ENCODE results near the gene ASNSD1.

The ASNSD1 gene

GRCh38 chr2:189618197-189618596, 43.1 kb upstream of the ASNSD1 start:
- Histone ChIP-seq H3K4me2 (ENCODE audit: insufficient read depth, low read length, poor library complexity, severe bottlenecking) (no peak overlapping the region), H4K91ac (ENCODE audit: low read depth, low read length, poor library complexity) (no peak overlapping the region), H3K18ac (ENCODE audit: low read length) (no peak overlapping the region), H3K14ac (ENCODE audit: low read length) (no peak overlapping the region), H3K9ac (ENCODE audit: low read depth, low read length, poor library complexity) (no peak overlapping the region), H2BK12ac (ENCODE audit: low read length) (no peak overlapping the region), H3K4me1 (ENCODE audit: control insufficient read depth in 2 of 2, insufficient read depth in 1 of 2, low read depth in 1 of 2, low read length in 2 of 2) (no peaks in the 10 kb centered on the region), H2BK15ac (ENCODE audit: low read length) (no peak overlapping the region), H2AFZ (ENCODE audit: low read length) (no peak overlapping the region), H3K23ac (ENCODE audit: low read depth, low read length, poor library complexity) (no peak overlapping the region), H3K9me3 (replicated peaks in 1 of 2; ENCODE audit: control insufficient read depth in 2 of 2, insufficient read depth in 1 of 2, low read depth in 1 of 2, low read length in 2 of 2) (no peaks in the 10 kb centered on the region), H2AK5ac (ENCODE audit: low read depth, low read length) (no peak overlapping the region), H3K27ac (replicated peaks; ENCODE audit: low read length) (no peak overlapping the region), H3K4me3 (ENCODE audit: low read length in 2 of 2) (no peak overlapping the region), H2BK120ac (ENCODE audit: low read depth, low read length) (no peak overlapping the region), H3K36me3 (replicated peaks in 1 of 2; ENCODE audit: control insufficient read depth in 2 of 2, insufficient read depth in 2 of 2, low read length in 2 of 2) (no peaks in the 10 kb centered on the region), H2BK5ac (ENCODE audit: low read length) (no peak overlapping the region), H4K8ac (ENCODE audit: low read depth, low read length) (no peak overlapping the region), H3K27me3 (ENCODE audit: control insufficient read depth in 3 of 3, insufficient read depth in 3 of 3, low read depth in 1 of 3, low read length in 3 of 3) (no peaks in the 10 kb centered on the region), H3K79me1 (ENCODE audit: low read depth, low read length) (no peaks in the 10 kb centered on the region), H3K4ac (ENCODE audit: low read length) (no peak overlapping the region)
- no CpG with 5 or more reads among the region's 1 CpG for WGBS, 2 donors (ENCODE audit: extremely low coverage in 2 of 2, insufficient read length in 2 of 2, insufficient replicate concordance in 1 of 2)
- DNase-seq (ENCODE audit: low spot score), result no peak

GRCh38 chr2:189621781-189622180, 39.5 kb upstream of the ASNSD1 start:
- Histone ChIP-seq H3K4me3 (ENCODE audit: low read length in 2 of 2) (no peak overlapping the region), H4K8ac (ENCODE audit: low read depth, low read length) (no peak overlapping the region), H3K14ac (ENCODE audit: low read length) (no peak overlapping the region), H3K9ac (ENCODE audit: low read depth, low read length, poor library complexity) (no peak overlapping the region), H3K4ac (ENCODE audit: low read length) (no peak overlapping the region), H3K9me3 (replicated peaks in 1 of 2; ENCODE audit: control insufficient read depth in 2 of 2, insufficient read depth in 1 of 2, low read depth in 1 of 2, low read length in 2 of 2) (no peaks in the 10 kb centered on the region), H3K79me1 (ENCODE audit: low read depth, low read length) (no peaks in the 10 kb centered on the region), H2BK15ac (ENCODE audit: low read length) (no peak overlapping the region), H2BK5ac (ENCODE audit: low read length) (no peak overlapping the region), H3K4me2 (ENCODE audit: insufficient read depth, low read length, poor library complexity, severe bottlenecking) (no peak overlapping the region), H3K27me3 (ENCODE audit: control insufficient read depth in 3 of 3, insufficient read depth in 3 of 3, low read depth in 1 of 3, low read length in 3 of 3) (no peaks in the 10 kb centered on the region), H2BK12ac (ENCODE audit: low read length) (no peak overlapping the region), H4K91ac (ENCODE audit: low read depth, low read length, poor library complexity) (no peak overlapping the region), H3K18ac (ENCODE audit: low read length) (no peak overlapping the region), H2AK5ac (ENCODE audit: low read depth, low read length) (no peak overlapping the region), H3K36me3 (replicated peaks in 1 of 2; ENCODE audit: control insufficient read depth in 2 of 2, insufficient read depth in 2 of 2, low read length in 2 of 2) (no peaks in the 10 kb centered on the region), H2AFZ (ENCODE audit: low read length) (no peak overlapping the region), H3K27ac (replicated peaks; ENCODE audit: low read length) (no peak overlapping the region), H3K4me1 (ENCODE audit: control insufficient read depth in 2 of 2, insufficient read depth in 1 of 2, low read depth in 1 of 2, low read length in 2 of 2) (no peaks in the 10 kb centered on the region), H3K23ac (ENCODE audit: low read depth, low read length, poor library complexity) (no peak overlapping the region), H2BK120ac (ENCODE audit: low read depth, low read length) (no peak overlapping the region)
- DNase-seq (ENCODE audit: low spot score), result no peak

GRCh38 chr2:189623049-189623448, 38.2 kb upstream of the ASNSD1 start:
- no peak overlapping the region for H2BK15ac ChIP-seq (ENCODE audit: low read length)
- H4K8ac ChIP-seq (ENCODE audit: low read depth, low read length), result no peak overlapping the region
- no peak overlapping the region for H3K14ac ChIP-seq (ENCODE audit: low read length)
- H2BK120ac ChIP-seq (ENCODE audit: low read depth, low read length), result no peak overlapping the region
- H3K4me3 ChIP-seq (ENCODE audit: low read length in 2 of 2), result no peak overlapping the region
- H4K91ac ChIP-seq (ENCODE audit: low read depth, low read length, poor library complexity), result no peak overlapping the region
- WGBS, 2 donors (ENCODE audit: extremely low coverage in 2 of 2, insufficient read length in 2 of 2, insufficient replicate concordance in 1 of 2), result no CpG with 5 or more reads among the region's 1 CpG
- no peaks in the 10 kb centered on the region for H3K9me3 ChIP-seq (replicated peaks in 1 of 2; ENCODE audit: control insufficient read depth in 2 of 2, insufficient read depth in 1 of 2, low read depth in 1 of 2, low read length in 2 of 2)
- no peak overlapping the region for H3K27ac ChIP-seq (replicated peaks; ENCODE audit: low read length)
- no peak for DNase-seq (ENCODE audit: low spot score)
- no peaks in the 10 kb centered on the region for H3K36me3 ChIP-seq (replicated peaks in 1 of 2; ENCODE audit: control insufficient read depth in 2 of 2, insufficient read depth in 2 of 2, low read length in 2 of 2)
- no peak overlapping the region for H2AK5ac ChIP-seq (ENCODE audit: low read depth, low read length)
- no peak overlapping the region for H3K4me2 ChIP-seq (ENCODE audit: insufficient read depth, low read length, poor library complexity, severe bottlenecking)
- no peaks in the 10 kb centered on the region for H3K27me3 ChIP-seq (ENCODE audit: control insufficient read depth in 3 of 3, insufficient read depth in 3 of 3, low read depth in 1 of 3, low read length in 3 of 3)
- H3K4ac ChIP-seq (ENCODE audit: low read length), result no peak overlapping the region
- H3K4me1 ChIP-seq (ENCODE audit: control insufficient read depth in 2 of 2, insufficient read depth in 1 of 2, low read depth in 1 of 2, low read length in 2 of 2), result no peaks in the 10 kb centered on the region
- H3K79me1 ChIP-seq (ENCODE audit: low read depth, low read length), result no peaks in the 10 kb centered on the region
- H3K9ac ChIP-seq (ENCODE audit: low read depth, low read length, poor library complexity), result no peak overlapping the region
- no peak overlapping the region for H2AFZ ChIP-seq (ENCODE audit: low read length)
- no peak overlapping the region for H3K18ac ChIP-seq (ENCODE audit: low read length)
- no peak overlapping the region for H2BK5ac ChIP-seq (ENCODE audit: low read length)
- no peak overlapping the region for H2BK12ac ChIP-seq (ENCODE audit: low read length)
- no peak overlapping the region for H3K23ac ChIP-seq (ENCODE audit: low read depth, low read length, poor library complexity)

- no peaks in the 10 kb centered on the region for H3K27me3 ChIP-seq (ENCODE audit: control insufficient read depth in 3 of 3, insufficient read depth in 3 of 3, low read depth in 1 of 3, low read length in 3 of 3)
- H2BK15ac ChIP-seq (ENCODE audit: low read length), result no peak overlapping the region
- H3K36me3 ChIP-seq (replicated peaks in 1 of 2; ENCODE audit: control insufficient read depth in 2 of 2, insufficient read depth in 2 of 2, low read length in 2 of 2), result no peaks in the 10 kb centered on the region
- no peak overlapping the region for H4K91ac ChIP-seq (ENCODE audit: low read depth, low read length, poor library complexity)
- no peak overlapping the region for H2BK5ac ChIP-seq (ENCODE audit: low read length)
- H3K4me1 ChIP-seq (ENCODE audit: control insufficient read depth in 2 of 2, insufficient read depth in 1 of 2, low read depth in 1 of 2, low read length in 2 of 2), result no peaks in the 10 kb centered on the region
- DNase-seq (ENCODE audit: low spot score), result no peak
- H2AK5ac ChIP-seq (ENCODE audit: low read depth, low read length), result no peak overlapping the region
- WGBS, 2 donors (ENCODE audit: extremely low coverage in 2 of 2, insufficient read length in 2 of 2, insufficient replicate concordance in 1 of 2), result no CpG with 5 or more reads among the region's 3 CpGs
- no peaks in the 10 kb centered on the region for H3K79me1 ChIP-seq (ENCODE audit: low read depth, low read length)
- no peak overlapping the region for H3K4me2 ChIP-seq (ENCODE audit: insufficient read depth, low read length, poor library complexity, severe bottlenecking)
- H4K8ac ChIP-seq (ENCODE audit: low read depth, low read length), result no peak overlapping the region
- H3K9ac ChIP-seq (ENCODE audit: low read depth, low read length, poor library complexity), result no peak overlapping the region
- H3K14ac ChIP-seq (ENCODE audit: low read length), result no peak overlapping the region
- no peak overlapping the region for H2BK120ac ChIP-seq (ENCODE audit: low read depth, low read length)
- H2AFZ ChIP-seq (ENCODE audit: low read length), result no peak overlapping the region
- no peaks in the 10 kb centered on the region for H3K9me3 ChIP-seq (replicated peaks in 1 of 2; ENCODE audit: control insufficient read depth in 2 of 2, insufficient read depth in 1 of 2, low read depth in 1 of 2, low read length in 2 of 2)
- no peak overlapping the region for H3K23ac ChIP-seq (ENCODE audit: low read depth, low read length, poor library complexity)
- no peak overlapping the region for H2BK12ac ChIP-seq (ENCODE audit: low read length)
- H3K4ac ChIP-seq (ENCODE audit: low read length), result no peak overlapping the region
- no peak overlapping the region for H3K18ac ChIP-seq (ENCODE audit: low read length)
- H3K27ac ChIP-seq (replicated peaks; ENCODE audit: low read length), result no peak overlapping the region
- H3K4me3 ChIP-seq (ENCODE audit: low read length in 2 of 2), result peak overlapping the region in 1 of 2 donors; percentile 44
Measured at GRCh38 chr2:189624648-189625355, 36.5 kb upstream of the ASNSD1 start.
